Metanephros (tissue), 2 donors: ENCODE measurements around the gene FAM83G. TPM values are rescaled to one million over a fixed set of nuclear protein-coding genes. Genes with fewer than 3 reads are reported as not detected.

Experiments
- small RNA-seq: library from RNA; depleted of rRNA; stranded (forward); fragments of <200 nt; gene quantifications from one replicate; pipeline ENCODE3, GENCODE V24; 2014; ENCODE audit warnings: low replicate concordance
- total RNA-seq: library from RNA; depleted of rRNA; stranded (reverse); fragments of >200 nt; gene quantifications from one replicate; pipeline ENCODE4 v1.2.3, GENCODE V29; 2014

The FAM83G gene, protein sequence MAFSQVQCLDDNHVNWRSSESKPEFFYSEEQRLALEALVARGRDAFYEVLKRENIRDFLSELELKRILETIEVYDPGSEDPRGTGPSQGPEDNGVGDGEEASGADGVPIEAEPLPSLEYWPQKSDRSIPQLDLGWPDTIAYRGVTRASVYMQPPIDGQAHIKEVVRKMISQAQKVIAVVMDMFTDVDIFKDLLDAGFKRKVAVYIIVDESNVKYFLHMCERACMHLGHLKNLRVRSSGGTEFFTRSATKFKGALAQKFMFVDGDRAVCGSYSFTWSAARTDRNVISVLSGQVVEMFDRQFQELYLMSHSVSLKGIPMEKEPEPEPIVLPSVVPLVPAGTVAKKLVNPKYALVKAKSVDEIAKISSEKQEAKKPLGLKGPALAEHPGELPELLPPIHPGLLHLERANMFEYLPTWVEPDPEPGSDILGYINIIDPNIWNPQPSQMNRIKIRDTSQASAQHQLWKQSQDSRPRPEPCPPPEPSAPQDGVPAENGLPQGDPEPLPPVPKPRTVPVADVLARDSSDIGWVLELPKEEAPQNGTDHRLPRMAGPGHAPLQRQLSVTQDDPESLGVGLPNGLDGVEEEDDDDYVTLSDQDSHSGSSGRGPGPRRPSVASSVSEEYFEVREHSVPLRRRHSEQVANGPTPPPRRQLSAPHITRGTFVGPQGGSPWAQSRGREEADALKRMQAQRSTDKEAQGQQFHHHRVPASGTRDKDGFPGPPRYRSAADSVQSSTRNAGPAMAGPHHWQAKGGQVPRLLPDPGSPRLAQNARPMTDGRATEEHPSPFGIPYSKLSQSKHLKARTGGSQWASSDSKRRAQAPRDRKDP
- 10.3 TPM for total RNA-seq

DNA sequence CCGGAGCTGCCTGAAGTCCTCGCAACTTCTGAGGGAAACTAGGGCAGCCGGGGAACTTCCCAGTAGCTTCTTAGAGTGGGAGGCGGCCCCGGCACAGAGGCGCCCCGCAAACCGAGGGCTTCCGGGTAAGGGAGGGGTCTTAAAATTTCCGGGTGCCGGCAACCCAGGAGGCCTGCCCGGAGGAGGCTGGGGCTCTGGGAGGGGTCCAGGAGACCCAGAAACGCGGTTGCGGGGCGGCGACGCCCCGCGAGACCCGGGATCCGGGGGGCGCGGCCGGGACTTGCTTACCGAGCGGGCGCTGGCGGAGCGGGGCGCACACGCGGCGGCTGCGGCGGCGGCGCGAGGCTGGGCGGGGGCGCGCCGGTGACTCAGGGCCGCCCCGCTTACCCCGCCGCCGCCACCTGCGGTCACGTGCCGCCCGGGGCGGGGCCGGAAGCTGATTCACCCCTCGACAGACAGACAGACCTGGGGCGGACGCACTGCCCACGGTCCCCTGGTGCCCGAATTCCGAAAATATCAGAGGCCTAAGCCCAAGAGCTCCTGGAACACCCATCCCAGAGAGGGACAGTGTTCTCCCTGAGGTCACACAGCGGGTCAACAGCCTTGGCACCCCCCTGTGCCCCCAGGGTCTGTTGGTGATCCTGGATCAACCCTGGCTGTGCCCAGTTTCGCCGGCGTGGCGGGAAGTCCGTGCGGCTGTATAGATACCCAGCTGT lies at the start of gene FAM83G:
Gene FAM83G, minus strand, starts transcription at position 344 of the 716 bp plus-strand sequence. CDS start 723 bp downstream, outside the sequence.

DNA sequence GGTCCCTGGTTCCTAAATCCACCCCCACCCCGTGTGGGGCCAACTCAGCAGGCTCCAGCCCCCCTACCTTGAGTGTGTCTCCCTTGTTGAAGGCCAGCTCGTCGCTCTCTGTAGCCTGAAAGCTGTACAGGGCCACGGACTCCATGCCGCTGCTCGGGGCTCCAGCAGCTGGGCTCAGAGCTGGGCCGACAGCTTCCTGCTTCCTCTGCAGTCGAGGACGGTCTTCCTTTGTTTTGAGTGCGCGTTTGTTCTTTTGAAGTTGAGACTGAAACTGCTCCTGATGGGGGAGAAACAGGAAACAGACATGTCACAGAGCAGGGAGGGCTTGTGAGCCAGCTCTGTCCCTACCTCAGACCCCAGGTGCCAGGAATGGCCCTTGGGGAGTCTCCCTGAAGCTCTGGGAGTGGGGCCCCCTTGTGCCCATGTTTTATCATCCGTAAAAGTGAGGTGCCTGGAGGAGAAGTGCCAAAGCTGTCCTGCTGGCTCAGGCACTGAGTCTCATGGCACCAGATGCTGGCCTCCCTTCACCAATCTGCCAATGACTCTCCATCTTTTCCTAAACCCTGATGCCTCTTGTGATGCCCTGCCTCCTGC lies 42.3 kb upstream of the FAM83G start, which contains the start of gene GRAP:
Gene GRAP, minus strand, starts transcription at position 176 of the 594 bp plus-strand sequence. Its CDS starts 31 bp downstream, at position 145.

DNA sequence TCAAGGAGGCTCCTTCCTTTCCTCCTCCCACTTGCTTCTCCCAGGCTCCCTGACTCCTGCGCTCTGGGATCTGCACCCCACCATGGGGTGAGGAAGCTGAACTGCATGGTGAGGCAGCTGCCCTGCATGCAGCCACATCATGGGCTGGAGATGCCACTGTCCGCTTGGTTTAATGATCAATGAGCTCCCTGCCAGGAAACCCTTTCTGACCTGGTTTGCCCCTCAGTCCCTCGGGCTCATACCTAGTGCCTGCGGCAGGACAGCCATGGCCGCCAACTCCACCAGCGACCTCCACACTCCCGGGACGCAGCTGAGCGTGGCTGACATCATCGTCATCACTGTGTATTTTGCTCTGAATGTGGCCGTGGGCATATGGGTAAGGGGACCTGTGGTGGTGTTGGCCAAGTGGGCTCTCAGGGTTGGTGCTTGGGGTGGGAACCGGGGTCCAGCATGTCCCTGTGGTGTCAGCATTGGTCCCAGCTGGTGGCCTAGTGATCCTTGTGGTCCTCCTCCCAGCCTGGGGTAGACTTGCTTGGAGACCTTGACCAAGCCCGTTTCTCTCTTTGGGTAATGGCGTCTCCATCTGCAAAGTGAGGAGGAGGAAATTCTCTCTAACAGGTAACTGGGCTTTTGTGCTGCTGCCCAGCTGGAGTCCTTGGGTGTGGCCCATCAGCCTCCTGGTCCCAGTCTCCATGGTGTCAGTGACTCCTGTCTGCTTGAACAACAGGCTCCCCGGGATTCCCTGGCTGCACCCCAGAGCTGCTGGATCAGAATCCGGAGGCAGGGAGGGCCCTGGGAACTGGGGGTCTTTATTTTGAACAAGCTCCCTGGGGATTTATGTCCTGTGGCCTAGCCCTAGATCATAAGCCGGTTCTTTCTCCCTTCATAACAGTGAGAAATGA lies 52.4 kb downstream of the FAM83G start, which contains the start of gene SLC5A10:
Gene SLC5A10, plus strand, starts transcription at position 225 of the 902 bp plus-strand sequence. Its CDS starts 41 bp downstream, at position 266.

Small RNAs within 50 kb of the gene (small RNA-seq; reads per million reads assigned to genes)
- not detected for gene AC090286.3
- gene RF00324: not detected

Other genes with a start within 250 kb of the FAM83G start
- gene TVP23B, start 223.6 kb downstream of the FAM83G start, total RNA-seq: 31.0 TPM
- 42.6 TPM for gene PRPSAP2, start 146.6 kb downstream of the FAM83G start, total RNA-seq
- gene SLC5A10, start 52.6 kb downstream of the FAM83G start, total RNA-seq: 0.82 TPM
- gene GRAP, start 42.2 kb upstream of the FAM83G start, total RNA-seq: 12.4 TPM
- gene GRAPL, start 122.8 kb upstream of the FAM83G start, total RNA-seq: 3.0 TPM
- 71.7 TPM for gene EPN2, start 232.6 kb upstream of the FAM83G start, total RNA-seq